HG02642 (cell line): ENCODE measurements around the gene IL19.

Experiments used
- ATAC-seq: cut with Tn5 transposase; IDR thresholded peaks from one replicate; pipeline ENCODE4 v1.9.1; 2021; ENCODE audit warnings: mild to moderate bottlenecking; ENCODE audit not compliant: unreplicated experiment, poor library complexity

Gene IL19

GRCh38 chr1:206883160-206883559 lies 112.6 kb downstream of the IL19 start:
- no peak for ATAC-seq

GRCh38 chr1:206883876-206884275 lies 113.3 kb downstream of the IL19 start:
- no peak for ATAC-seq

DNA sequence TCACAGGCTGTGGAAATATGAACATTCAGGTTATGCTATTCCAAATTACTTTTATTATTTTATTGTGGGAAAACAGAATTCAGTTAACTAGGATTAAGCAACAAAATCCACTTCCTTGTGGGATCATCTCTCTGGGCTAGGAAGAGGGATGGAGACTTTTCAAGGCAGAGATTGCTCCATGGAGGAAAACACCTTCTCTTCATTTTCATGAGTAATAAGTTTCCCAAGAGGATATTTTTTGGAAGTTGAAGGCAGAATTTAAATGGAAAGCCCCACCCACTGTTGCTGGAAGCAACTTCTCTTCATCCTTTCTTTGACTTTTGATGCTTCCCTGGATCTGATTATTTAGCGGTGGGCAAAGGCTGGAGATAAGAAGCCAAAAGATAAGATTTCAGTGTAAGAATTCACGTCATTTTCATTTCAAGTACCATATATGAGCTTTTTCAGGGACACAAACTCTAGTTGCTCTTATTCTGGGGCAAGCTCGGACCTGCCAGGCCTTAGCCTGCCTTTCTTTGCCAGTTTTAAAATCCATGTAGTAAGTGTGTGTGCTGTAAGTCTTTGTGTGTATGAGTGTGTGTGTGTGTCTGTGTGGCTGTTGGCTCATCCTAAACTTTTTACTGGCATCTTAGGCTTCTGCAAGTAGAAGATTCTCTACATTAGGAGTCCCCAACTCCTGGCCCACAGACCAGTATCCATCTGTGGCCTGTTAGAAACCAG lies 114.9 kb downstream of the IL19 start:
- ATAC-seq: no peak

- no peak for ATAC-seq
These were observed 116.3 kb downstream of the IL19 start for GRCh38 chr1:206886831-206887230.

DNA sequence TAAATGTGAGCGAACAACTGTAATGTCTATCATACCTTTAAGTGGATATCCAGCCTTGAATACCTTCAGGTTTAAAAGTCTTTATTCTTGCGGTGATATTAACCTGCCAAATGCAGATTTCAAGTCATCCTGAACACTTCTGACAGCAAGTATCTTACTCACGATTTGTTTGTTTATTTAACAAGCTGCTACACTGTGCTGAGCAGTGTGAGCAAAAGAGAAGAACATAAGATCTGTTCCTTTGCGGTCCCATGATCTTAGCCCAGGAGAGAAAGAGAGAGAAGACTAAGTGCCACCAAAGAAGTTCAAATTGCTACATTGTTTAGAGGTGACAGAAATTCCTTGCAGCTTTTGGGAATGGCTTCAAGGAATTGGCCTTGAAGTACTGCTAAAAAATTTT lies 117.1 kb downstream of the IL19 start:
- ATAC-seq: no peak

GRCh38 chr1:206890125-206891060 lies 119.8 kb downstream of the IL19 start:
- ATAC-seq: no peak

DNA sequence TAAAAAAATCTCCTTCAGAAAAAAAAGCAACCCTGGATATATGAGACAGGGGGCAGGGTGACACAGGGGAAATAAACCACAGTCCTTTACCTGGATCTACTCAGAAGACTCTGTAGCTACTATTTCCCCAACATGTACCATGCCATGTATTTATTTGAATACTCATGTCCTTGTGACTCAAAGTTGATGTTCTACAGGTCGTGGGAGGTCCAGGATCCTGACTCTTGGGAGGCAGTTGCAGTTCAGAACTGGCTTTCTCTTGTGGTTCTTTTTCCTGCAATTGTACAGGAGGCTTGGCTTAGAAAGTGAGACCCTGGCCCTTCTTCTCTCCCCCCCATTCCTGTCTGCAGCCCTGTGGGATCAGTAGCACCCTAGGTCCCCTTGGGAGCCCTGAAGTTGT lies 120.8 kb downstream of the IL19 start:
- ATAC-seq: no peak
